K562 (cell line): ENCODE results near the gene PLA2G4D. TPM values are rescaled to one million over a fixed set of nuclear protein-coding genes. Genes with fewer than 3 reads are reported as not detected.

Experiments
- ADNP ChIP-seq: fragments of 200-800 bp; sonication (Bioruptor generic); IDR thresholded peaks from 2 replicates; pipeline ENCODE4 v1.6.1; 2016; ENCODE audit warnings: missing genetic modification characterization, missing compliant biosample characterization
- C11orf30 ChIP-seq: fragments of 450-650 bp; IDR thresholded peaks from 2 replicates; pipeline ENCODE4 v1.6.1; 2016; ENCODE audit warnings: low read depth, mild to moderate bottlenecking
- FOXA1 ChIP-seq: fragments of 450-650 bp; IDR thresholded peaks from 2 replicates; pipeline ENCODE4 v1.6.1; 2016; ENCODE audit warnings: mild to moderate bottlenecking, borderline replicate concordance
- PTBP1 ChIP-seq: fragments of 200-400 bp; formaldehyde crosslinking; IDR thresholded peaks from 2 replicates; pipeline ENCODE4 v1.6.1; 2017; ENCODE audit warnings: low read depth, low read length
- YBX1 ChIP-seq: fragments of 450-650 bp; IDR thresholded peaks from 2 replicates; pipeline ENCODE4 v1.7.1; 2016; ENCODE audit warnings: mild to moderate bottlenecking
- ZNF318 ChIP-seq, 2 experiments: fragments of 450-650 bp; IDR thresholded peaks; 2 replicates each; pipeline ENCODE4 v1.6.1; 2016; ENCODE audit warnings: mild to moderate bottlenecking in 2 of 2, borderline replicate concordance in 1 of 2, low read depth in 1 of 2, moderate library complexity in 1 of 2
- ZNF695 ChIP-seq: fragments of 450-650 bp; formaldehyde crosslinking; IDR thresholded peaks from 2 replicates; pipeline ENCODE4 v1.4.0; 2020; ENCODE audit warnings: mild to moderate bottlenecking, moderate library complexity
- polyA plus RNA-seq, 8 experiments: library from polyadenylated mRNA; depleted of rRNA in 4 of 8; stranded (reverse) in 5 of 8; unstranded in 3 of 8; fragments of >200 nt; fragmentation: Nextera tagmentation in 2 of 8; fragmentation: Illumina TruSeq in 1 of 8; extraction: Ambion mirVana in 2 of 8; extraction: Trizol in 1 of 8; gene quantifications; 2 replicates each; pipeline versions ENCODE4 v1.2.1 to v1.2.3, GENCODE V29; 2011 to 2014; ENCODE audit warnings: inconsistent platforms in 1 of 8, missing spikeins in 1 of 8
- total RNA-seq, 7 experiments: library from RNA; depleted of rRNA in 6 of 7; stranded (reverse); fragments of >200 nt in 6 of 7; fragmentation: Illumina TruSeq in 2 of 7; extraction: Trizol in 2 of 7; gene quantifications; 2 replicates each; pipeline versions ENCODE4 v1.2.1 to v1.2.3, GENCODE V29; 2011 to 2021; ENCODE audit warnings: low replicate concordance in 1 of 7

PLA2G4D gene
- total and polyA plus RNA-seq, 9 of the 15 experiments (the other 6 are each of a cell fraction or from before 2014, with no cell fraction given): 0.04 TPM; not detected in 8

GRCh38 chr15:42056934-42057798 is 37.2 kb downstream of the PLA2G4D start (continued):
- TF ChIP-seq ZNF318 (IDR thresholded peaks at IDR 0.05; ENCODE audit: borderline replicate concordance in 1 of 2, low read depth in 1 of 2): 0 out of 4 replicates have a peak, but pooled peaks of 1 of the 2 experiments have one; percentile 38
- no peak for TF ChIP-seq ADNP (tag)
- no peak for TF ChIP-seq FOXA1
- TF ChIP-seq PTBP1: no peak
- no peak for TF ChIP-seq C11orf30
- no peak for TF ChIP-seq ZNF695 (CRISPR knock-in tag)
- TF ChIP-seq YBX1: no peak
